Measurements from ENCODE around the gene RYR3.

DNA sequence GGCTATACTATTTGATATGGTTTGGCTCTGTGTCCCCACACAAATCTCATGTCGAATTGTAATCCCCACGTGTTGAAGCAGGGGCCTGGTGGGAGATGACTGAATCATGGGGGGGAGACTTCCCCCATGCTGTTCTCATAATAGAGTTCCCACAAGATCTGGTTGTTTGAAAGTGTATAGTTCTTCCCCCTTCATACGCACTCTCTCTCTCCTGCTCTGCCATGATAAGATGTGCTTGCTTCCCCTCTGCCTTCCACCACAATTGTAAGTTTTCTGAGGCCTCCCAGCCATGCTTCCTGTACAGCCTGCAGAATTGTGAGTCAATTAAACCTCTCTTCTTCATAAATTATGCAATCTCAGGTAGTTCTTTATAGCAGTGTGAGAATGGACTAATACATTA is 367.4 kb downstream of the RYR3 start:
- TF ChIP-seq, protein P1, sequence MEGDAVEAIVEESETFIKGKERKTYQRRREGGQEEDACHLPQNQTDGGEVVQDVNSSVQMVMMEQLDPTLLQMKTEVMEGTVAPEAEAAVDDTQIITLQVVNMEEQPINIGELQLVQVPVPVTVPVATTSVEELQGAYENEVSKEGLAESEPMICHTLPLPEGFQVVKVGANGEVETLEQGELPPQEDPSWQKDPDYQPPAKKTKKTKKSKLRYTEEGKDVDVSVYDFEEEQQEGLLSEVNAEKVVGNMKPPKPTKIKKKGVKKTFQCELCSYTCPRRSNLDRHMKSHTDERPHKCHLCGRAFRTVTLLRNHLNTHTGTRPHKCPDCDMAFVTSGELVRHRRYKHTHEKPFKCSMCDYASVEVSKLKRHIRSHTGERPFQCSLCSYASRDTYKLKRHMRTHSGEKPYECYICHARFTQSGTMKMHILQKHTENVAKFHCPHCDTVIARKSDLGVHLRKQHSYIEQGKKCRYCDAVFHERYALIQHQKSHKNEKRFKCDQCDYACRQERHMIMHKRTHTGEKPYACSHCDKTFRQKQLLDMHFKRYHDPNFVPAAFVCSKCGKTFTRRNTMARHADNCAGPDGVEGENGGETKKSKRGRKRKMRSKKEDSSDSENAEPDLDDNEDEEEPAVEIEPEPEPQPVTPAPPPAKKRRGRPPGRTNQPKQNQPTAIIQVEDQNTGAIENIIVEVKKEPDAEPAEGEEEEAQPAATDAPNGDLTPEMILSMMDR (IDR thresholded peaks at IDR 0.05; ENCODE audit: insufficient read depth, low read depth, low read length) = no peak
- no peak for TF ChIP-seq EZH2 (IDR thresholded peaks at IDR 0.05; ENCODE audit: insufficient read depth, low read length)

Measured in astrocyte (in vitro differentiated cells and primary cell).